Thymus (tissue), 11 donors: ENCODE data around the gene TDP2. TPM values are rescaled to one million over a fixed set of nuclear protein-coding genes. Genes with fewer than 3 reads are reported as not detected.

ENCODE experiments used
- DNase-seq, 9 donors: peaks; one replicate each; pipeline ENCODE4 v3.0.0-alpha.2; 2013; ENCODE audit warnings: low spot score in 9 of 9, low read depth in 6 of 9, missing footprints in 1 of 9
- H3K27ac ChIP-seq, 2 donors: one replicate each; pipeline ENCODE4 v1.5.1; 2013; ENCODE audit warnings: control low read depth in 1 of 2, low read depth in 1 of 2, low read length in 1 of 2, mild to moderate bottlenecking in 1 of 2, moderate library complexity in 1 of 2
- H3K27me3 ChIP-seq, 2 donors: one replicate each; pipeline ENCODE4 v1.5.1; 2013; ENCODE audit warnings: low read length in 1 of 2; ENCODE audit not compliant: control insufficient read depth in 2 of 2, insufficient read depth in 1 of 2
- H3K36me3 ChIP-seq, 2 donors: one replicate each; pipeline ENCODE4 v1.5.1; 2013; ENCODE audit warnings: low read length in 1 of 2, mild to moderate bottlenecking in 1 of 2, moderate library complexity in 1 of 2; ENCODE audit not compliant: control insufficient read depth in 2 of 2, insufficient read depth in 2 of 2
- H3K4me1 ChIP-seq, 2 donors: one replicate each; pipeline ENCODE4 v1.5.1; 2013; ENCODE audit warnings: low read length in 2 of 2; ENCODE audit not compliant: control insufficient read depth in 2 of 2, insufficient read depth in 2 of 2
- H3K4me3 ChIP-seq, 2 donors: one replicate each; pipeline ENCODE4 v1.5.1; 2013; ENCODE audit warnings: low read length in 2 of 2, control low read depth in 1 of 2, mild to moderate bottlenecking in 1 of 2
- H3K9me3 ChIP-seq, 2 donors: one replicate each; pipeline ENCODE4 v1.5.1; 2013; ENCODE audit warnings: low read length in 1 of 2, mild to moderate bottlenecking in 1 of 2; ENCODE audit not compliant: control insufficient read depth in 2 of 2, insufficient read depth in 1 of 2
- WGBS: extraction: QIAGEN DNeasy Blood & Tissue Kit; methylation state at CpG from one replicate; pipeline ENCODE4 v1.1.7; 2013; 5-methylcytosine and 5-hydroxymethylcytosine counted together
- polyA plus RNA-seq: library from polyadenylated mRNA; stranded (reverse); fragments of 200-250 nt; gene quantifications from one replicate; pipeline ENCODE4 v1.2.3, GENCODE V29; 2013
- total RNA-seq: library from RNA; stranded (reverse); fragments of 120-200 nt; gene quantifications from one replicate; pipeline ENCODE4 v1.2.4, GENCODE V29; 2013
- donor health status: healthy.

The TDP2 gene
- total and polyA plus RNA-seq, 2 donors, result 38.1 to 69.9 TPM

DNA sequence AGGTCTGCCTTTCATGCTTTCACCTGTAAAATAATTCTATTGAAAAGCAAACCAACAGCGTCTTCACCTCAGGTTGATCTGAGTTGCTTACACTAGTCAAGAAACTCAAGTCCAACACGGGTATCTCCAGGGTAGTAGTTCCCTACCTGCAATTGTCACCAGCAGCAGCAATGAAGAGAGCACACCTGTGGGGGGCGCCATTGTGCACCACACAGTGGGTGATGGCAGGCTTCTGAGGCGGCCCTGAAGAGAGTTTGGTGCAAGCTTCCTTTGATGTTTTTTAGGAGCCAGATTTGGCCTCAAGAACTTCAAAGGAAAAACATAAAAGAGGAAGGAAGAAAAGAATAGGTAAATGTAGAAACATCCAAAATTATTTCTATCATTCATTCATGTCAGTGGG lies 65.8 kb downstream of the TDP2 start:
- no peak overlapping the region for H3K27ac ChIP-seq
- H3K27me3 ChIP-seq, result no peaks in the 10 kb centered on the region
- no peaks in the 10 kb centered on the region for H3K9me3 ChIP-seq
- H3K4me3 ChIP-seq, result no peak overlapping the region
- DNase-seq, result no peak
- 66% methylated on average over 4 of the region's 4 CpGs for WGBS
- peaks cover 0 to 2% of the 10 kb centered on the region in 2 donors for H3K4me1 ChIP-seq
- H3K36me3 ChIP-seq, result no peaks in the 10 kb centered on the region

Other genes starting within 250 kb of the TDP2 start
- gene GPLD1, start 177.3 kb downstream of the TDP2 start, total RNA-seq, result 7.7 TPM
- 1.3 TPM for gene GPLD1, start 177.3 kb downstream of the TDP2 start, polyA plus RNA-seq
- gene ALDH5A1, start 171.9 kb downstream of the TDP2 start, total RNA-seq, result 35.1 TPM
- 13.4 TPM for gene ALDH5A1, start 171.9 kb downstream of the TDP2 start, polyA plus RNA-seq
- 0.09 TPM for gene KIAA0319, start 20.7 kb downstream of the TDP2 start, total RNA-seq
- 0.23 TPM for gene KIAA0319, start 20.7 kb downstream of the TDP2 start, polyA plus RNA-seq
- 24.6 TPM for gene ACOT13, start 178 bp upstream of the TDP2 start, total RNA-seq
- gene ACOT13, start 178 bp upstream of the TDP2 start, polyA plus RNA-seq, result 29.4 TPM
- gene C6orf62, start 52.3 kb upstream of the TDP2 start, total RNA-seq, result 109 TPM
- 178 TPM for gene C6orf62, start 52.3 kb upstream of the TDP2 start, polyA plus RNA-seq
- 66.5 TPM for gene GMNN, start 108.0 kb upstream of the TDP2 start, total RNA-seq
- 21.6 TPM for gene GMNN, start 108.0 kb upstream of the TDP2 start, polyA plus RNA-seq
- gene ARMH2, start 132.0 kb upstream of the TDP2 start, total RNA-seq, result not detected
- gene ARMH2, start 132.0 kb upstream of the TDP2 start, polyA plus RNA-seq, result 0.21 TPM